Psoas muscle (tissue), 8 donors: ENCODE data around the gene UPK1A. TPM values are rescaled to one million over a fixed set of nuclear protein-coding genes. Genes with fewer than 3 reads are reported as not detected.

Experiments
- ATAC-seq, 4 donors: fragments of 200-7000 bp; cut with Tn5 transposase; one replicate each; pipeline ENCODE4 v1.9.1; 2020; ENCODE audit warnings: moderate library complexity in 3 of 4, mild to moderate bottlenecking in 2 of 4
- DNase-seq, 2 donors: peaks; one replicate each; pipeline ENCODE4 v3.0.0-alpha.2; 2020
- H3K27ac ChIP-seq: fragments of 200-600 bp; one replicate; pipeline ENCODE4 v1.8.0; 2022
- H3K27me3 ChIP-seq, 3 donors: fragments of 200-600 bp in 1 of 3; one replicate each; pipeline versions ENCODE4 v1.6.1 to v1.8.0; 2013 to 2022; ENCODE audit warnings: low read length in 2 of 3, mild to moderate bottlenecking in 2 of 3, moderate library complexity in 1 of 3; ENCODE audit not compliant: insufficient read depth in 3 of 3
- H3K36me3 ChIP-seq, 2 donors: fragments of 200-600 bp in 1 of 2; one replicate each; pipeline versions ENCODE4 v1.6.1 to v1.8.0; 2013 to 2022; ENCODE audit warnings: low read depth in 1 of 2, mild to moderate bottlenecking in 1 of 2, moderate library complexity in 1 of 2; ENCODE audit not compliant: insufficient read depth in 1 of 2
- H3K4me1 ChIP-seq: fragments of 200-600 bp; one replicate; pipeline ENCODE4 v1.8.0; 2022
- H3K4me3 ChIP-seq: fragments of 200-600 bp; one replicate; pipeline ENCODE4 v1.8.0; 2022; ENCODE audit warnings: mild to moderate bottlenecking
- H3K9me3 ChIP-seq: fragments of 200-600 bp; one replicate; pipeline ENCODE4 v1.8.0; 2022
- CTCF ChIP-seq: fragments of 200-600 bp; IDR thresholded peaks from one replicate; pipeline ENCODE4 v1.8.0; 2022; ENCODE audit warnings: antibody characterized with exemption
- WGBS, 3 donors: extraction: QIAGEN DNeasy Blood & Tissue Kit; methylation state at CpG; one replicate each; pipeline versions ENCODE4 v1.1.6 to v1.1.7; 2013; 5-methylcytosine and 5-hydroxymethylcytosine counted together
- intact Hi-C, 2 donors: fragments of 100-400 bp; cut with DNase I; formaldehyde crosslinking; loops; one replicate each; pipeline versions ENCODE4 v1.11.0 to v1.14.2; 2022
- polyA plus RNA-seq, 3 donors: library from polyadenylated mRNA; stranded (reverse); fragments of 200-250 nt; gene quantifications; one replicate each; pipeline ENCODE4 v1.2.3, GENCODE V29; 2013
- total RNA-seq, 4 donors: library from RNA; stranded (reverse); fragmentation: NEBNext Ultra II Directional in 2 of 4; extraction: Animal tissue kit (Norgen Biotek cat#: 25700) in 2 of 4; gene quantifications; one replicate each; pipeline versions ENCODE4 v1.2.1 to v1.2.4, GENCODE V29; 2021 to 2023
- donor health status: healthy with polysubstance abuse.
- donor health status: DM: no; HTN: no; CAD: no; lungs with moderate emphysema.
- donor health status: Bipolar disorder and iron deficiency.
- donor health status: healthy.
- donor health status: DM: yes; HTN: yes; CAD: no.
- donor health status: DM: no; HTN: no; CAD: no.
- donor health status: DM: no; HTN: no; CAD: no.
- donor health status: DM: yes; HTN: yes; CAD: no.

UPK1A gene
- total and polyA plus RNA-seq, 7 donors, result 0.17 to 0.31 (median 0.24) TPM; not detected in 4

- DNase-seq (peak; percentile 96 to 97), ATAC-seq (peak; percentile 100)
- Histone ChIP-seq H3K36me3 (peaks cover 4 to 41% of the 10 kb centered on the region in 2 donors), H3K9me3 (no peaks in the 10 kb centered on the region), H3K27ac (peak within 1 kb of the TSS; percentile 94), H3K27me3 (no peaks in the 10 kb centered on the region), H3K4me3 (peak within 1 kb of the TSS; percentile 83), H3K4me1 (peaks cover 13% of the 10 kb centered on the region)
- intact Hi-C loops, result loop anchor here in 1 of 2 donors (2.0 kb wide), 1 partner anchor 84 kb away; the partner anchor contains the start of gene TMEM147
- 0% methylated on average over 56 of the region's 56 CpGs for WGBS, 3 donors
- no peak for TF ChIP-seq CTCF
Observed at GRCh38 chr19:35628565-35629331, 37.6 kb upstream of the UPK1A start, which contains the start of gene RBM42. Gene RBM42 (plus strand): TSS chr19:35629036. CDS start chr19:35629154, 118 bp downstream.

DNA sequence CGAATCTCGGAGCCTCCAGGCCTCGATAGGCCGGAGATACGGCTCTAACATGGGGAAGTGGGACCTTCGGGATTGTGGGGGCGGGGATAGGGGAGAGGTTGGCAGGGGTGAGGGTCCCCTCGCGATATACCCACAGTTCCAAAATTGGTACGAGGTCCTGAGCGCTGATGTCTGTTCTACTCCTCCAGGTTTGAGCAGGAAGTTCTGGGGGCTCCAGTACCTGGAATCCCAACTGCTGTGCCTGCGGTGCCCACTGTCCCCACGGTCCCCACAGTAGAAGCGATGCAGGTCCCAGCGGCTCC, 37.0 kb upstream of the UPK1A start:
- H3K4me3 ChIP-seq, result peak overlapping the region; percentile 83
- peaks cover 4 to 46% of the 10 kb centered on the region in 2 donors for H3K36me3 ChIP-seq
- 4 to 5% (median 4%) methylated on average over 15 of the region's 15 CpGs for WGBS, 3 donors
- no peaks in the 10 kb centered on the region for H3K9me3 ChIP-seq
- ATAC-seq, result no peak
- H3K27me3 ChIP-seq, result no peaks in the 10 kb centered on the region
- H3K27ac ChIP-seq, result peak overlapping the region; percentile 94
- intact Hi-C loops, result loop anchor here in 1 of 2 donors (2.0 kb wide), 1 partner anchor 84 kb away; the partner anchor contains the start of gene TMEM147
- DNase-seq, result no peak
- peaks cover 13% of the 10 kb centered on the region for H3K4me1 ChIP-seq
- no peak for TF ChIP-seq CTCF

- ATAC-seq, result no peak
- peaks cover 10% of the 10 kb centered on the region for H3K4me1 ChIP-seq
- intact Hi-C loops, result no loop called here
- DNase-seq, result no peak
- H3K27me3 ChIP-seq, result no peaks in the 10 kb centered on the region
- no peak overlapping the region for H3K27ac ChIP-seq
- H3K4me3 ChIP-seq, result no peak overlapping the region
- H3K9me3 ChIP-seq, result no peaks in the 10 kb centered on the region
- peaks cover 4 to 89% of the 10 kb centered on the region in 2 donors for H3K36me3 ChIP-seq
- no peak for TF ChIP-seq CTCF
- whole genome bisulfite sequencing, 3 donors, result 88 to 92% (median 88%) methylated on average over 27 to 29 of the region's 29 CpGs
Observed at GRCh38 chr19:35633727-35634440, 32.4 kb upstream of the UPK1A start.

DNA sequence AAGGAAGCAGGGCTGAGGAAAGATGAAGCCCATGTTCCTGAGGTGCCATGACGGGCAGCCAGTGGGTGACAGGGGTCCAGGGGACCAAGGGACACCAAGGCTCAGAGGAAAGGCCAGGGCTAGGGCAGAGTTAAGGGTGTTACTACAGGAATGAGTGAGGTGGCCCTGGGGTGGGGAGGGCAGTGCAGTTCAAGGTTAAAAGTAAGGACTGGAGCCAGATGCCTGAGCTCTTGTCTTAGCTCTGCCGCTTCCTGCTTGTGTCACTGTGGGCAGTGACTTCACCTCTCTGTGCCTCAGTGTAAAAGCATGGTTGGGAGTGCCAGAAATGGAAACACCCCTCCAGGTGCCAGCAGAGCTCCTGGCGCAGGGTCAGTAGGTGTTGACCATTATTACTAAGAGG, 29.7 kb upstream of the UPK1A start:
- Histone ChIP-seq H3K4me1 (no peaks in the 10 kb centered on the region), H3K27ac (no peak overlapping the region), H3K4me3 (no peak overlapping the region), H3K36me3 (peaks cover 0 to 69% of the 10 kb centered on the region in 2 donors), H3K27me3 (no peaks in the 10 kb centered on the region), H3K9me3 (no peaks in the 10 kb centered on the region)
- 67 to 96% (median 94%) methylated on average over 3 of the region's 3 CpGs for WGBS, 3 donors
- no peak for TF ChIP-seq CTCF
- no peak for ATAC-seq
- DNase-seq, result no peak
- intact Hi-C loops, result no loop called here
